Fibroblast of skin of abdomen (primary cell): Measurements from ENCODE around the gene SUV39H1.

ENCODE experiments used
- DNase-seq: peaks from one replicate; pipeline ENCODE4 v3.0.0-alpha.2; 2013

SUV39H1 gene

GRCh38 chrX:48715072-48715471 is 18.5 kb downstream of the SUV39H1 start:
- peak; percentile 35 for DNase-seq

GRCh38 chrX:48715876-48716502 is 19.5 kb downstream of the SUV39H1 start:
- no peak for DNase-seq

DNA sequence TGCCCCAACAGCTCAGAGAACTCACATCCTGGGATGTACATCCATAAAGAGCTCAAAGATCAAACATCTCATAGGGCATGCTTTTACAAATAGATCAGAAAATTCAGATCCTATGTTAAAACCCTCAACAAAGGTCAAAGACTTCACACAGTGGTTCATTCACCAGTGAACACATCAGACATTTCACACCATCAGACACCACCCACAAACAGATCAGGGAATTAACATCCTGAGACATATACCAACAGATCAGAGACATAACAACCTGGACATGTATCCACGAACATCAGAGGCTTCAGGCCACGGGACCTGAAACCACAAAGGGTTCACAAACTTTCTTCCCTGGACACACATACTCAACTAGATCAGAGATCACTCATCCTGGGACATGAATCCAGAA is 23.4 kb downstream of the SUV39H1 start:
- no peak for DNase-seq

DNA sequence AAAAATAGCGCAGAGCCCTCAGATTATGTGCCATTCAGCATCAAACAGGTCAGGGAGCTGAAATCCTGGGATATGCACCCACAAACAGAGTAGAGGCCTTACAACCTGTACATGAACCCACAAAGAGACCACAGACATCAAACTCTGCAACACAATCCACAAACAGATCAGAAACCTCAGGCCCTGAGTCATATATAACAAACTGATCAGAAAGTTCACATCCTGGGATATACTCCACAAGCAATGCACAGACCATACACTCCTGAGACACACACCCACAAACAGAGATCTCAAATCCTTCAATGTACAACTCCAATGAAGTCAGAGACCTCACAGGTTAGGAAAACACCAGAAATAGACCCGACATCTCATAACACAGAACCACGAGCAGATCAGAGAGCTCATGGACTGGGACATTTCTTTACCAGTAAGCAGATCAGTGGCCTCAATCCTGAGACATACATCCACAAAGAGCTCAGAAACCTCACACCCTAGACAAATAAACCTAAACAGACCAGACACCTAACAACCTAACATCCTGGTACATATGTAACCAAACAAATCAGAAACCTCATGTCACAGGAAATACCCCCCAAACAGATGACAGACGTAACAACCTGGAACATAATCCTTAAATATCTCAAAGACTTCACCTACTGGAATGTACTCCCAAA is 24.2 kb downstream of the SUV39H1 start:
- no peak for DNase-seq

DNA sequence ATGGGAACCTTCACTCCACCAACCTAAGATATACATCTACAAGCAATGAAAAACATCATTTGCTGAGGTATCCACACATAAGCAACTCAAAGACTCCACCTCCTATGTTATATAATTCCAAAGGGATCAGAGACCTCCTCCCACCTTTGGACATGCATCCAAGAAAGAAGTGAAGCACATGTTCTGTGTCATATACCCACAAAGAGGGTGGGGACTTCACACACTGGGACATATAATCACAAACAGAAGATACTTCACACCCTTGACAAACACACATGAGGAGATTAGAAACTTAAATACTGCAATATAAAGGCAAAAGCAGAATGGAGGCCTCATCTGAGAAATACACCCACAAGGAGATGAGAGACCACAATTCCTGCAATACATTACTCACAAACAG is 25.4 kb downstream of the SUV39H1 start:
- DNase-seq, result no peak

DNA sequence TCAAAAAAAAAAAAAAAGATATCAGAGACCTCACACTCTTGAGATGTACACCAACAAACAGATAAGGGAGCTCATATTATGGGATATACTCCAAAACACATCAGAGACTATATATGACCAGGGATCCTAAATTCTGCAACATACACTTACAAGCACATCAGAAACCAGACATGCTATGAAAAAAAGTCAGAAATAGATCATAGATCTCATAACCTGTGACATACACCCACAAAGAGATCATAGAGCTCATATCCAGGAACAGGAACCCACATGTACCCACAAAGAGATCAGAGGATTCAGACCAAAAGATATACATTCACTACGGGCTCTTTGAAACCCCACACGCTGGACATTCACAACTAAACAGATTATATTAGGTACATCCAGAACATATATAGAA is 30.1 kb downstream of the SUV39H1 start:
- no peak for DNase-seq

DNA sequence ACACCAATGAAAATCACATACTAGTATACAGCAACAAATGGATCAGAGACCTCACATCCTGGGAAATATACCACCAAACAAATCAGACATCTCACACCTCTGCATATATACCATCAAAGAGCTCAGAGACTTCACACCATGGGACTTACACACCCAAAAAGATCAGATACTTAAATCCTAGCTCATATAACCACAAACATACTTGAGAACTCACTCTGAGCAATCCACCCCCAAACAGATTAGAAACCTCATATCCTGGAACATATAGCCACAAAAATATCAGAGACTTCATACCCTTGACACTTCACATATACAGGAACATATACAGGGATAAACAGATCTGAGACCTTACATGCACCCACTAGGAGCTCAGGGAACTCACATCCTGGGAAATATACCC is 32.1 kb downstream of the SUV39H1 start:
- DNase-seq, result no peak

DNA sequence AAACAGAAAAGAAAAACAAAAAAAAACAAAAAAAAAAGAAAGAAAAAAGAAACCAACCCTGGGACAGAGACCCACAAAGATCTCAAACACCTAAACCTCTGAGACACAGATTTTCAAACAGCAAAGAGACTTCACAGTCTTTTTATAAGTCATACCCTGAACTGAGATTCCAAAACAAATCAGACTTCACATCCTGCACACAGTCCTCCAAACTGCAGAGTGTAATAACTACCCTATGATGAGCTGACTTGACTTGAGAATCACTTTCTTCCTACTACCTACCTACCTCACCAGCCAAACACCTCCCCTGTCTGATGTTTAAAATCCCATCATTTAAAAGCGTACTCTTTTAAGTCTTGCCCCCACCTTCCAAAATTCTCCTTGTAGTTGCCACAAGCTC is 39.8 kb downstream of the SUV39H1 start:
- no peak for DNase-seq

DNA sequence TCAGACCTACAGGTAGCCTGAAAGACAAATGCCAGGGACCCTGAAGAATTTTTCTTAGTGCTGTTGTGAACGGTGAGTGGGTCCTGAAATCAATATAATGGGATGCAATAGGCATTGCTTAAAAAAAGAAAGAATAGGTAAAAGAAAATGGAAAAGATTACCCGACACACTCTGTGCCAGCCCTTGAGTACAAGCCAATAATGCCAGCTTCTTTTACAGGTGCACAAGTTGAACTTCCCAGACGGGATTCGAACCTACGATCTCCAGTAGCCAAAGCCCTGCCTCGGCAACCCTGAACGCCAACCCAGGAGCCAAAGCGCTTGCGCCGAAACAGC is 40.3 kb downstream of the SUV39H1 start:
- no peak for DNase-seq

GRCh38 chrX:48737213-48737938 is 40.8 kb downstream of the SUV39H1 start:
- DNase-seq, result peak; percentile 98

DNA sequence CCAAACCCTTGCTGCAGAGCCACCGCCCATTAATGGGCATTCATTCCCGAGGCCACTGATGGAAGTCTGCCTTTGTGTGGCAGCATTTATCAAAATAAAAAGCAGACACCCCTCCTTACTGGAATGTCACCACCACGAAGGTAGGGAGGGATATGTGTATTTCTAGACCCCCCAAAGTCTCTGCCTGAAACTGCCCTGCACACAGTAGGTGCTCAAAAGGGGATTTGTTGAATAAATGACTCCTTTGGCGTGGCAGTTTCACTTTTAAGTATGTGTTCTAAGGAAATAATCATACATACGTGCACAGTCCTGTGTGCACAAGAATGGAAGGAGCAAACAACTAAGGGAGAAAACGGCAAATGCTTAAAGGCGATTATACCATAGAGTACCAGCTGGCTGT is 41.4 kb downstream of the SUV39H1 start:
- DNase-seq, result no peak

DNA sequence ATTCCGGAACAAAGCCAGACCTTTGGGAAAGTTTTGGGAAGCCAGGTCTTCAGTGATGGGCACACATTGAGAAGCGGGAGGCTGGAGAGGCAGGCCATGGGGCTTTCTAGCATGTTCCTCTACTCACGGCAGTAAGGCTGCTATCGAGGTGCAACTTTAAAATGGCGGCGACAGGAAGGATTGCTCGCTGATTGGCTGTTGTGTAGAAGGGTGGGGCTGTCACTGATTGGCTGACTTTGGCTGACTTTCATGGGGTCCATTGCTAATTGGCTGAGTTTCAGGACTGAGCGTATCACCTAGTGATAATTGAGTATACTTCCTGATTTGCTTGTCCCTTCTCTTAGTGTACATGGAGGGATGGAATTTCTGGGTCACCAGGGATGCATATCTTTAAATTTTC is 45.3 kb downstream of the SUV39H1 start:
- DNase-seq, result no peak

DNA sequence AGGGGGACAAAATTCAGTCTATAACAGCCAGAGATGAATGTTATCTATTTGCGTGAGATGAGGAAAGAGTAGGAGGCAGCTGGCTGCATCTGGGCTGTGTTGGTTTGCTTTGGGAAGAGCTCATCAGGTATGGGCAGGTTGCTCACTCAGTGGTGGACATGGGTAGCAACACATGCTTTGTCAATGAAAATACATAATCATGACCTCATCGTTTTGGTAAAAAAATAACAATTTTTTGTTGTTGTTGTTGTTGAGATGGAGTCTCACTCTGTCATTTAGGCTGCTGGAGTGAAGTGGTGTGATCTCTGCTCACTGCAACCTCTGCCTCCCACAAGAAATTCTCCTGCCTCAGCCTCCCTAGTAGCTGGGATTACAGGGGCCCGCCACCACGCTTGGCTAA is 48.7 kb downstream of the SUV39H1 start:
- no peak for DNase-seq

DNA sequence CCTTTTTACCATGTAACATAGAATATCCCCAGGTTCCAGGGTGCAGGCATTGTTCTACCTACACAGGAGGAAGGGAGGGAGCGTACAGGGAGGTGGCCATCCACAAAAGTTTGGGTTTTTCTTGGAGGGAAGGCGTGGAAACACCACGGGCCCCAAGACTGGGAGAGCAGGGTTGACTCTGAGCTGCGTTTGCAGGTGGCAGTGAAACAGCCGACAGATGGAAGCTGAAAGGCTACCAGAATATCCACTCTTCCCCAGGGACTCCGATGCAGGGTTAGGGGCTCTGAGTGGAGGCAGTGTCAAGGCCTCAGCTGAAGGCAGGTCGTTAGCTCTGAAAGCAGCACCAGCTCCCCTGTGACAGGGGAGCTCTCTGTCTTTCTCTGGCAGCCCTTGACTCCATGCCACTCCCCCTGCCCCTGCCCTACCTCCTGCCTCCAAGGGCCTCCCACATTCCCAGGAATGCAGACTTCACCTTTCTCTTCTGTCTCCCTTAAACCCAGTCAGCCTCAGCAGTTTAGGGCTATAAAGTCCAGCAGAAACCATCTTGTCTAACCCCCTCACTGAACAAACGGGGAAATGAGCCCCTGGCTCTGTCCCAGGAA is 51.0 kb downstream of the SUV39H1 start:
- DNase-seq, result no peak

DNA sequence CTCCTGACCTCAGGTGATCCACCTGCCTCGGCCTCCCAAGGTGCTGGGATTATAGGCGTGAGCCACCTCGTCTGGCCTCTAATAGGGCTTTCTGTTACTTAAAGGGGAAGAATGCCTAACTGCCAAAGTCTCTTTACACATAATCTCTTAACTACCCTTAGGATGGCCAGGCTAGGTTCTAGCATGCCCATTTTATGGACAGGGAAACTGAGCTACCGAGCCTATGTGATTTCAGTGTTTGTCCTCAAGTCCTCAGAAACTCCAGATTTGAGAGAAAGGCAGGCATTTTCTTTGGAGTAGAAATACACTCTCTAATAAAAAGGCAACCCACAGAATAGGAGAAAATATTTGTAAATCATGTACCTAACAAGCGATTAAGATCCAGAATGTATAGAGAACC is 52.6 kb downstream of the SUV39H1 start:
- no peak for DNase-seq

- no peak for DNase-seq
Measured at GRCh38 chrX:48751343-48751742, 54.8 kb downstream of the SUV39H1 start.

- DNase-seq, result no peak
Measured at GRCh38 chrX:48752498-48752897, 56.0 kb downstream of the SUV39H1 start.

DNA sequence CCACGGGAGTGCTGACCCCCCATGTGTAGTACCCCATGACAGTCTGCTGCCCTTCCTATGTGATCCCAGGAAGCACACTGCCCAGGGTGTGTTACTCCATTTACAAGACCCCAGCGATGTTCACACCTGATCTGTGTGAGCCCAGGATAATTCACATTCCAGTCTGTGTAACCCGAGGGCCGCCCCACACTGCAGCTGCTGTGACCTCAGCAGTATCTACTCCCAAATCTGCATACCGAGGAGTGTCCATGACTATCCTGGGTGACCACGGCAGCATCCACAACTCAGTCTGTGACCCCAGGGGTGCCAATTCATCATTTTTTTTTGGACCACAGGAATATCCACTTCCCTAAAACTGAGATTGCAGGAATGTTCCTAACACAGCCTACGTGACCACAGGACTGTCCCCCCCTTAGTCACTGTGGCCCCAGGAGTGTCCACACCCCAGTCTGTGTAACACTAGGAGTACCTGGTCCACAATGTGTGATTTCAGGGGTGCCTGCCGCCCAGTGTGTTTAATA is 57.2 kb downstream of the SUV39H1 start:
- DNase-seq, result no peak

GRCh38 chrX:48754238-48754637 is 57.7 kb downstream of the SUV39H1 start:
- no peak for DNase-seq
